Neural progenitor cell (in vitro differentiated cells): ENCODE results near the gene C6orf132. TPM values are rescaled to one million over a fixed set of nuclear protein-coding genes. Genes with fewer than 3 reads are reported as not detected.
A peak's percentile ranks its signal among the peaks of the same experiment; 100 is the strongest.

Source experiments
- DNase-seq: peaks from one replicate; pipeline ENCODE4 v3.0.0-alpha.2; 2016; ENCODE audit warnings: low spot score
- H2AFZ ChIP-seq: fragments of 200-600 bp; sonication (generic); replicated peaks from 2 replicates; pipeline ENCODE4 v1.6.1; 2016; ENCODE audit warnings: antibody characterized with exemption
- H3F3A ChIP-seq: fragments of 200-600 bp; sonication (generic); 2 replicates; pipeline ENCODE4 v1.6.1; 2016; ENCODE audit warnings: antibody characterized with exemption, low read depth
- H3K27ac ChIP-seq: fragments of 200-600 bp; sonication (generic); 2 replicates; pipeline ENCODE4 v1.5.1; 2016; ENCODE audit warnings: mild to moderate bottlenecking
- H3K27me3 ChIP-seq: fragments of 200-600 bp; sonication (generic); 2 replicates; pipeline ENCODE4 v1.6.1; 2016; ENCODE audit warnings: mild to moderate bottlenecking, moderate library complexity
- H3K36me3 ChIP-seq: fragments of 200-600 bp; sonication (generic); 2 replicates; pipeline ENCODE4 v1.5.1; 2016
- H3K4me1 ChIP-seq: fragments of 200-600 bp; sonication (generic); 2 replicates; pipeline ENCODE4 v1.6.1; 2016; ENCODE audit warnings: mixed run types
- H3K4me2 ChIP-seq: fragments of 200-600 bp; sonication (generic); 2 replicates; pipeline ENCODE4 v1.6.1; 2016
- H3K4me3 ChIP-seq: fragments of 200-600 bp; sonication (generic); 2 replicates; pipeline ENCODE4 v1.5.1; 2016
- H3K79me2 ChIP-seq: fragments of 200-600 bp; sonication (generic); 2 replicates; pipeline ENCODE4 v1.6.1; 2016; ENCODE audit warnings: low read depth
- H3K9ac ChIP-seq: fragments of 200-600 bp; sonication (generic); 2 replicates; pipeline ENCODE4 v1.6.1; 2016
- H3K9me3 ChIP-seq: fragments of 200-600 bp; sonication (generic); 2 replicates; pipeline ENCODE4 v1.5.1; 2016; ENCODE audit warnings: low read depth
- H4K20me1 ChIP-seq: fragments of 200-600 bp; sonication (generic); 2 replicates; pipeline ENCODE4 v1.6.1; 2016; ENCODE audit warnings: low read depth
- H3K27ac Mint-ChIP-seq: 3 replicates; pipeline ENCODE4 v1.8.0; 2021; ENCODE audit warnings: mixed read lengths
- H3K27me3 Mint-ChIP-seq: 2 replicates; pipeline ENCODE4 v1.8.0; 2022; ENCODE audit warnings: low read depth, mild to moderate bottlenecking, inconsistent platforms, moderate library complexity, mixed read lengths; ENCODE audit not compliant: insufficient read depth
- H3K36me3 Mint-ChIP-seq: 3 replicates; pipeline ENCODE4 v1.8.0; 2021; ENCODE audit warnings: mixed read lengths
- H3K4me1 Mint-ChIP-seq: 3 replicates; pipeline ENCODE4 v1.8.0; 2021; ENCODE audit warnings: mixed read lengths
- H3K4me3 Mint-ChIP-seq: 3 replicates; pipeline ENCODE4 v1.8.0; 2021; ENCODE audit warnings: mild to moderate bottlenecking, moderate library complexity, mixed read lengths
- H3K9me3 Mint-ChIP-seq: 3 replicates; pipeline ENCODE4 v1.8.0; 2020; ENCODE audit warnings: mixed read lengths
- EZH2 ChIP-seq: fragments of 200-600 bp; sonication (generic); IDR thresholded peaks from 2 replicates; pipeline ENCODE4 v1.6.1; 2017; ENCODE audit warnings: antibody characterized with exemption, mild to moderate bottlenecking, moderate library complexity
- EZH2phosphoT487 ChIP-seq: fragments of 200-600 bp; sonication (generic); IDR thresholded peaks from 2 replicates; pipeline ENCODE4 v1.6.1; 2017; ENCODE audit warnings: antibody characterized with exemption
- total RNA-seq: library from RNA; depleted of rRNA; stranded (reverse); fragments of >200 nt; gene quantifications from 2 replicates; pipeline ENCODE4 v1.2.3, GENCODE V29; 2015; ENCODE audit warnings: low replicate concordance
- TF ChIP-seq, protein P1 (sequence below): fragments of 200-600 bp; sonication (generic); IDR thresholded peaks from 2 replicates; pipeline ENCODE4 v1.5.1; 2017; ENCODE audit warnings: antibody characterized with exemption, mild to moderate bottlenecking

Gene C6orf132
- total RNA-seq, 1 donor from 2014 or later: 1.8 TPM

DNA sequence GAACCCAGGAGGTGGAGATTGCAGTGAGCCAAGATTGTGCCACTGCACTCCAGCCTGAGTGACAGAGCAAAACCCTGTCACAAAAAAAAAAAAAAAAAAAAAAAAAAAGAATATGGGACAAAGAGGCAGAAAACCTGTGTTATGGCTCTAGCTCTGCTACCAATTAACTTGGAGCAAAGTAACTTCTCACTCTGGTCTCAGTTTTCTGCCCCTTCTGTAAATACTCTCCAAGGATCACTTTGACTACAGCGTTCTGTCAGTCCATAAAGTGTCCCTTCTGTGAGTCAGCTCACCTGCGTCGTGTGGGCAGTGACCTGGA lies 24.6 kb downstream of the C6orf132 start:
- Mint-ChIP-seq H3K27ac (no peak overlapping the region), H3K9me3 (no peaks in the 10 kb centered on the region), H3K4me1 (no peaks in the 10 kb centered on the region), H3K36me3 (no peaks in the 10 kb centered on the region), H3K27me3 (no peaks in the 10 kb centered on the region), H3K4me3 (no peak overlapping the region)
- DNase-seq: no peak
- TF ChIP-seq, protein P1, sequence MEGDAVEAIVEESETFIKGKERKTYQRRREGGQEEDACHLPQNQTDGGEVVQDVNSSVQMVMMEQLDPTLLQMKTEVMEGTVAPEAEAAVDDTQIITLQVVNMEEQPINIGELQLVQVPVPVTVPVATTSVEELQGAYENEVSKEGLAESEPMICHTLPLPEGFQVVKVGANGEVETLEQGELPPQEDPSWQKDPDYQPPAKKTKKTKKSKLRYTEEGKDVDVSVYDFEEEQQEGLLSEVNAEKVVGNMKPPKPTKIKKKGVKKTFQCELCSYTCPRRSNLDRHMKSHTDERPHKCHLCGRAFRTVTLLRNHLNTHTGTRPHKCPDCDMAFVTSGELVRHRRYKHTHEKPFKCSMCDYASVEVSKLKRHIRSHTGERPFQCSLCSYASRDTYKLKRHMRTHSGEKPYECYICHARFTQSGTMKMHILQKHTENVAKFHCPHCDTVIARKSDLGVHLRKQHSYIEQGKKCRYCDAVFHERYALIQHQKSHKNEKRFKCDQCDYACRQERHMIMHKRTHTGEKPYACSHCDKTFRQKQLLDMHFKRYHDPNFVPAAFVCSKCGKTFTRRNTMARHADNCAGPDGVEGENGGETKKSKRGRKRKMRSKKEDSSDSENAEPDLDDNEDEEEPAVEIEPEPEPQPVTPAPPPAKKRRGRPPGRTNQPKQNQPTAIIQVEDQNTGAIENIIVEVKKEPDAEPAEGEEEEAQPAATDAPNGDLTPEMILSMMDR: no peak
- TF ChIP-seq EZH2phosphoT487: no peak
- no peak for TF ChIP-seq EZH2
- Histone ChIP-seq H3K9ac (no peak overlapping the region), H4K20me1 (no peaks in the 10 kb centered on the region), H3K9me3 (no peaks in the 10 kb centered on the region), H3K4me2 (no peak overlapping the region), H3K27me3 (no peaks in the 10 kb centered on the region), H3K79me2 (no peaks in the 10 kb centered on the region), H2AFZ (no peak overlapping the region), H3K27ac (no peak overlapping the region), H3F3A (no peaks in the 10 kb centered on the region), H3K4me3 (no peak overlapping the region), H3K4me1 (no peaks in the 10 kb centered on the region), H3K36me3 (no peaks in the 10 kb centered on the region)

DNA sequence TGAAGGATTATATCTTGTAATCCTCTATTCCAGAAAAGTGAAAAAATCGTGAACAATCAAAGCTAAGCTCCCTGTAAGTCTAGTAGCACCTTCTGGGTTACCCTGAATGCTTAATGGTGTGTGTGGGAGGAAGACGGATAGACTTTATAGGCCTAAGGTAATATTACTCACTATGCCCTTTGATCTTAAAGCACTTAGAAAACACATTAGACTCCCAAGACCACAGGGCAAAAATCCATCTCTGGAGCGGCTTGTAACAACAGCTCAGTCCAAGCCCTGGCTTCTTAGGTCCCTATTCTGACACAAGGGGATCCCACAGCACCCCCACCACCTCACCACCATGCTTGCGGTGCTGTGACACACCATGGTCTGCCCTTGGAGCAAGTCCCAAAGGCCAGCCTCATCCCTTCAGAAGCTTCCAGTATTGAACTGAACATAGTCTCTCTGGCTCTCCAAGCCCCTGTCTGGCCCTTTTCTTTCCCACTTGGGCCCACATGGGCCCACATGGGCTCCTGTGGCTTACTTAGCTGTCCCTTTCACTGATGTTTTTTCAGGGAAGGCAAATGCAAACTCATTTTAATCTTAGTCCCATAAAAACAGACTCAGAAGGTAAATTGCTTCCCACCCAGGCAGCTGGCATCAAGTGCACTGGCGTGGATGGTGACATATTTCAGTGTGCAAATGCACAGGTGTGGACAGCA lies 28.3 kb downstream of the C6orf132 start:
- Histone ChIP-seq H3K79me2 (no peaks in the 10 kb centered on the region), H3K4me3 (no peak overlapping the region), H4K20me1 (no peaks in the 10 kb centered on the region), H3F3A (no peaks in the 10 kb centered on the region), H2AFZ (no peak overlapping the region), H3K27ac (no peak overlapping the region), H3K9ac (no peak overlapping the region), H3K27me3 (no peaks in the 10 kb centered on the region), H3K4me2 (no peak overlapping the region), H3K4me1 (no peaks in the 10 kb centered on the region), H3K36me3 (no peaks in the 10 kb centered on the region), H3K9me3 (no peaks in the 10 kb centered on the region)
- TF ChIP-seq, protein P1: no peak
- TF ChIP-seq EZH2phosphoT487 (no peak), EZH2 (no peak)
- H3K4me3 Mint-ChIP-seq: no peak overlapping the region
- H3K27ac Mint-ChIP-seq: peak overlapping the region; percentile 44
- H3K36me3 Mint-ChIP-seq: no peaks in the 10 kb centered on the region
- no peaks in the 10 kb centered on the region for H3K4me1 Mint-ChIP-seq
- peaks cover 2% of the 10 kb centered on the region for H3K27me3 Mint-ChIP-seq
- DNase-seq: no peak
- peaks cover 3% of the 10 kb centered on the region for H3K9me3 Mint-ChIP-seq

DNA sequence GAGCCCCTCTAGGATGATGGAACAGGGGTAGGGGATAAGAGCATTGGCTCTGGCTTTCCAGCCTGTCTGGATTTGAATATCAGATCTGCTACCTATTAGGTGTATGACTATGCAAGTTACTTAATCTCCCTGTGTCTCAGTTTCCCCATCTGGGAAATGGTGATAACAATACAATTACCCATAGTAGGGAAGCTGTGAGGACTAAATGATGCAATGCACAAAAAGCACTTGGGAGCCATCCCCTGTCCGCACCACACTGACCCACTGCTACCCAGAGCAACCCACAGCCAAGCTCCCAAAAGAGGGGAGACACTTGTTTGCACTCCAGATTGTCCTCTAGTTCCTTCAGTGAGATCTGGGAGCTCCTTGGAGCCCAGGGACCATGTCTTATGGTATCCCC lies 30.1 kb downstream of the C6orf132 start:
- H3F3A ChIP-seq: no peaks in the 10 kb centered on the region
- no peak overlapping the region for H3K27ac Mint-ChIP-seq
- no peaks in the 10 kb centered on the region for H3K9me3 ChIP-seq
- H3K36me3 Mint-ChIP-seq: no peaks in the 10 kb centered on the region
- no peaks in the 10 kb centered on the region for H3K36me3 ChIP-seq
- H3K27ac ChIP-seq: no peak overlapping the region
- no peaks in the 10 kb centered on the region for H3K27me3 ChIP-seq
- H3K9ac ChIP-seq: no peak overlapping the region
- no peak overlapping the region for H3K4me2 ChIP-seq
- no peaks in the 10 kb centered on the region for H3K4me1 ChIP-seq
- H3K4me3 Mint-ChIP-seq: no peak overlapping the region
- no peak for DNase-seq
- H3K27me3 Mint-ChIP-seq: peaks cover 2% of the 10 kb centered on the region
- H3K4me3 ChIP-seq: no peak overlapping the region
- no peak overlapping the region for H2AFZ ChIP-seq
- H3K9me3 Mint-ChIP-seq: peaks cover 3% of the 10 kb centered on the region
- no peaks in the 10 kb centered on the region for H3K4me1 Mint-ChIP-seq
- no peaks in the 10 kb centered on the region for H4K20me1 ChIP-seq
- H3K79me2 ChIP-seq: no peaks in the 10 kb centered on the region
- TF ChIP-seq EZH2 (no peak), EZH2phosphoT487 (no peak)
- TF ChIP-seq, protein P1: no peak
